SU-DHL-6 (cell line): ENCODE results near the gene DGCR6L.

Experiments used
- EZH2phosphoT487 ChIP-seq: fragments of 200-600 bp; sonication (generic), shearing (Covaris generic); conservative IDR thresholded peaks from 2 replicates; pipeline ENCODE4 v1.6.1; 2018; ENCODE audit warnings: mild to moderate bottlenecking, antibody characterized with exemption, low read length, moderate library complexity, mixed read lengths
- TF ChIP-seq, protein P1 (sequence below): fragments of 200-600 bp; sonication (generic); IDR thresholded peaks from one replicate; pipeline ENCODE4 v1.5.1; 2017; ENCODE audit warnings: antibody characterized with exemption, mild to moderate bottlenecking, low read length, moderate library complexity; ENCODE audit not compliant: insufficient read depth, poor library complexity, severe bottlenecking

DNA sequence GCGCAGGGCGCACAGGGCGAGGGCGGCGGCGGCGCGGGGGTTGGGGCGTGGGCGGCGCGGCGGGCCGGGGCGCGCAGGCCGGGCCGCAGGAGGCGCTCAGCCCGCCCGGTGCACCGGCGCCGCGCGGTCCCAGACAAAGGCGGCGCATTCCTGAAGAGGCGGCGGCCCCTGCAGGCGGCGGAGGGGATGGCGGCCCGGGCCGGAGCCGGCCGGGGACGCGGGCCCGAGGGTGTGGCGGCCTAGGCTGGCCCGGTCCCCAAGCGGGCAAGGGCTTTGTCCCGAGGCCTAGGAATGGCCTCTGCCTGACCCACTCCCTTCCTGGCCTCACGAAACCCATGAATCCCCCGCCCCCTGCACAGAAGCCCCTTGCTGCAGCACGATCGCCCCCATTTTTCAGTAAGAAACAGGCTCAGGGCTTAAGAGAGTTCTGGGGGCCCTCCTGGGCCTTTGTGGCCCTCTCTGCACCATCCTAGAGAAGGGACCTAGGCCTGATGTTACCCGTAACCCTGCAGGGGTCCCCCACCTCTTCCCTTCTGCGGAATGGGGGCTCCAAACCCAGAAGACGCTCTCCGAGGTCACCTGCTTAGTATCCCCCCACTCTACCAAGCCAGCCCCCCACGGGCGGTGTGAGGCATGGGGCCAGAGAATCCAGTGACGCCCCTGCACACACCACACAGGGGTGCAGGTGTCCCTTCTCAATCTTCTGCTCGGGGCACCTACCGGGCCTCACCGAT lies 51.4 kb downstream of the DGCR6L start, which contains the start of gene RTN4R:
- TF ChIP-seq, protein P1, sequence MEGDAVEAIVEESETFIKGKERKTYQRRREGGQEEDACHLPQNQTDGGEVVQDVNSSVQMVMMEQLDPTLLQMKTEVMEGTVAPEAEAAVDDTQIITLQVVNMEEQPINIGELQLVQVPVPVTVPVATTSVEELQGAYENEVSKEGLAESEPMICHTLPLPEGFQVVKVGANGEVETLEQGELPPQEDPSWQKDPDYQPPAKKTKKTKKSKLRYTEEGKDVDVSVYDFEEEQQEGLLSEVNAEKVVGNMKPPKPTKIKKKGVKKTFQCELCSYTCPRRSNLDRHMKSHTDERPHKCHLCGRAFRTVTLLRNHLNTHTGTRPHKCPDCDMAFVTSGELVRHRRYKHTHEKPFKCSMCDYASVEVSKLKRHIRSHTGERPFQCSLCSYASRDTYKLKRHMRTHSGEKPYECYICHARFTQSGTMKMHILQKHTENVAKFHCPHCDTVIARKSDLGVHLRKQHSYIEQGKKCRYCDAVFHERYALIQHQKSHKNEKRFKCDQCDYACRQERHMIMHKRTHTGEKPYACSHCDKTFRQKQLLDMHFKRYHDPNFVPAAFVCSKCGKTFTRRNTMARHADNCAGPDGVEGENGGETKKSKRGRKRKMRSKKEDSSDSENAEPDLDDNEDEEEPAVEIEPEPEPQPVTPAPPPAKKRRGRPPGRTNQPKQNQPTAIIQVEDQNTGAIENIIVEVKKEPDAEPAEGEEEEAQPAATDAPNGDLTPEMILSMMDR, result no peak
- TF ChIP-seq EZH2phosphoT487, result no peak
